Measurements from ENCODE around the gene YBEY.

GRCh38 chr21:46285206-46285661, 908 bp upstream of the YBEY start, which contains the start of gene MCM3AP:
- no peak for TF ChIP-seq CTCF (IDR thresholded peaks at IDR 0.05)
- TF ChIP-seq POLR2A (IDR thresholded peaks at IDR 0.05), result no peak

All from Peyer's patch (tissue), 4 donors.